ENCODE measurements around the gene B9D2. TPM values are rescaled to one million over a fixed set of nuclear protein-coding genes. Genes with fewer than 3 reads are reported as not detected.

Gene B9D2
- total and polyA plus RNA-seq, 2 of the 4 experiments (the other 2 are of a cell fraction), result 6.1 to 9.7 TPM

DNA sequence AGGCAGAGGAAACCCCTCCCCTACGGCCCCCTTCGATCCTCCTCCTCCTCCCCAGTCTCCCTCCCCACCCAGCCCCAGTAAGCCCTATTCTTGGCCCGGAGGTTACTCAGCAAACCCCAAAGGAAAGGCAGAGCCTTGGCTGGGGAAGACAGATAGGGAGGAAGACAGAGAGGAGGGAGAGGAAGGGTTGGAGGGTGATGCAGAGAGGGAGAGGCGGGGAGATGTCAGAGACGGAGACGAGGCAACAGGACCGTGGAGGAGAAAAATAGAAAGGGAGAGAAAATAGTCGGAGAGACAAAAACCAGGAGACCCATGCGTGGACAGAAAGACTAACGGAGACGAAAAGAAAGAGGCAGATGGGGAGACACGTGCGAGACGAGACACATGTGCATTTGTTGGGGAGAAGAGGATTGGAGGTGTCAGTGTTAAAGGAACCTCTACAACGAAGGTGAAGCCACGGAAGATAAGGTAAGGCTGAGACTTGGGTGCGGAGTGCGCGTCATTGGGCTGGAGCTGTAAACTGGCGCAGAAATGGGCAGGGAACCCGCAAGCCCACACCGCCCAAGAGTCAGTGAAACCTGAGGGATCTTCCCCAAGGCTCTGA is 13.1 kb downstream of the B9D2 start:
- peak overlapping the region; percentile 28 for H3K14ac ChIP-seq (replicated peaks; ENCODE audit: low read depth, low read length)
- no peak overlapping the region for H2BK120ac ChIP-seq (ENCODE audit: low read depth, low read length)
- peak overlapping the region; percentile 84 for H3K9ac ChIP-seq (ENCODE audit: low read depth, low read length)
- H3K23ac ChIP-seq (ENCODE audit: low read depth, low read length), result peak overlapping the region; percentile 20
- H3K56ac ChIP-seq (ENCODE audit: extremely low read depth, insufficient read depth, low read length), result no peak overlapping the region
- dilution Hi-C loops (cut with HindIII; ENCODE audit: low sequenced_read_pairs, unreplicated experiment), result no loop called here
- ChIA-PET CTCF (no interaction called here), POLR2A (ENCODE audit: unreplicated experiment) (interaction anchor here (0.6 kb wide), 1 partner anchor 313 kb away, joined by 7 read pairs; no protein-coding TSS in a partner anchor)
- ATAC-seq (ENCODE audit: low read depth) (no peak), DNase-seq (peak; percentile 21)
- intact Hi-C loops (cut with micrococcal nuclease), result loop anchor here (5.0 kb wide), 2 partner anchors 46 to 89 kb away; partner anchors contain the start of genes BCKDHA, EXOSC5 and HNRNPUL1
- H3K27me3 ChIP-seq (ENCODE audit: control insufficient read depth, insufficient read depth, low read length), result no peaks in the 10 kb centered on the region
- no peak overlapping the region for H4K5ac ChIP-seq (ENCODE audit: low read depth, low read length)
- peaks cover 7% of the 10 kb centered on the region for H3K36me3 ChIP-seq (ENCODE audit: control insufficient read depth, insufficient read depth, low read length)
- in situ Hi-C loops (cut with MboI; ENCODE audit: low sequenced_read_pairs), result no loop called here
- no peak overlapping the region for H2BK20ac ChIP-seq (ENCODE audit: low read depth, low read length)
- H3K79me1 ChIP-seq (ENCODE audit: low read depth in 1 of 2, low read length in 2 of 2), result peaks cover 19 to 67% of the 10 kb centered on the region in 2 experiments; a peak in 3 of 4 replicates
- no peaks in the 10 kb centered on the region for H3K4me1 ChIP-seq (ENCODE audit: control insufficient read depth, insufficient read depth, low read length)
- no peak overlapping the region for H2BK15ac ChIP-seq (ENCODE audit: low read depth, low read length)
- H4K8ac ChIP-seq (ENCODE audit: low read depth in 2 of 2, low read length in 2 of 2), result peak overlapping the region in 1 of 2 experiments; percentile 28; a peak in 1 of 4 replicates
- H3K4me2 ChIP-seq (ENCODE audit: low read depth, low read length), result peak overlapping the region; percentile 98
- peak overlapping the region; percentile 5 for H3K4ac ChIP-seq (ENCODE audit: low read depth, low read length)
- no peaks in the 10 kb centered on the region for H3K9me3 ChIP-seq (ENCODE audit: control insufficient read depth, insufficient read depth, low read length)
- peaks cover 61% of the 10 kb centered on the region for H4K20me1 ChIP-seq (ENCODE audit: insufficient read depth, low read length)
- no peaks in the 10 kb centered on the region for H3K9me1 ChIP-seq (ENCODE audit: insufficient read depth, low read length)
- H3K18ac ChIP-seq (ENCODE audit: low read depth, low read length), result no peak overlapping the region
- peak overlapping the region; percentile 10; the same call in 1 of the 2 replicates for H3K27ac ChIP-seq (ENCODE audit: insufficient read depth, low read length)
- WGBS, 2 experiments (ENCODE audit: extremely low coverage in 2 of 2, insufficient read length in 1 of 2), result 10% methylated on average over 17 of the region's 22 CpGs; no CpG with 5 or more reads in 1 of the 2 experiments
- H4K91ac ChIP-seq (ENCODE audit: insufficient read depth, low read depth, low read length), result peak overlapping the region; percentile 31; the same call in 1 of the 2 replicates
- no peak overlapping the region for H2BK5ac ChIP-seq (ENCODE audit: low read depth, low read length, poor library complexity, severe bottlenecking)
- BruUV-seq (replicated peaks), result no TSS peak
- peak overlapping the region; percentile 33 for H2AK5ac ChIP-seq (ENCODE audit: low read depth, low read length)
- peak overlapping the region; percentile 91 for H2AFZ ChIP-seq (replicated peaks; ENCODE audit: low read length, poor library complexity)
- no peak for TF ChIP-seq NFE2L2 (IDR thresholded peaks at IDR 0.05; ENCODE audit: low read depth, low read length)
- peak; percentile 88; the same call in 1 of the 2 replicates for TF ChIP-seq CHD1 (IDR thresholded peaks at IDR 0.05; ENCODE audit: low read depth, low read length)
- TF ChIP-seq MAFK (IDR thresholded peaks at IDR 0.05; ENCODE audit: low read depth, low read length), result no peak
- no peak for TF ChIP-seq RCOR1 (IDR thresholded peaks at IDR 0.05; ENCODE audit: insufficient replicate concordance, low read length)
- TF ChIP-seq RAD21 (IDR thresholded peaks at IDR 0.05; ENCODE audit: low read length), result no peak
- peak; percentile 94 for TF ChIP-seq MXI1 (IDR thresholded peaks at IDR 0.05; ENCODE audit: borderline replicate concordance, low read depth, low read length)
- TF ChIP-seq, protein P1, sequence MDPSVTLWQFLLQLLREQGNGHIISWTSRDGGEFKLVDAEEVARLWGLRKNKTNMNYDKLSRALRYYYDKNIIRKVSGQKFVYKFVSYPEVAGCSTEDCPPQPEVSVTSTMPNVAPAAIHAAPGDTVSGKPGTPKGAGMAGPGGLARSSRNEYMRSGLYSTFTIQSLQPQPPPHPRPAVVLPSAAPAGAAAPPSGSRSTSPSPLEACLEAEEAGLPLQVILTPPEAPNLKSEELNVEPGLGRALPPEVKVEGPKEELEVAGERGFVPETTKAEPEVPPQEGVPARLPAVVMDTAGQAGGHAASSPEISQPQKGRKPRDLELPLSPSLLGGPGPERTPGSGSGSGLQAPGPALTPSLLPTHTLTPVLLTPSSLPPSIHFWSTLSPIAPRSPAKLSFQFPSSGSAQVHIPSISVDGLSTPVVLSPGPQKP (IDR thresholded peaks at IDR 0.05; ENCODE audit: borderline replicate concordance, low read depth, low read length), result no peak
- TF ChIP-seq MAZ (IDR thresholded peaks at IDR 0.05; ENCODE audit: borderline replicate concordance, low read depth, low read length), result no peak
- TF ChIP-seq, protein P2, sequence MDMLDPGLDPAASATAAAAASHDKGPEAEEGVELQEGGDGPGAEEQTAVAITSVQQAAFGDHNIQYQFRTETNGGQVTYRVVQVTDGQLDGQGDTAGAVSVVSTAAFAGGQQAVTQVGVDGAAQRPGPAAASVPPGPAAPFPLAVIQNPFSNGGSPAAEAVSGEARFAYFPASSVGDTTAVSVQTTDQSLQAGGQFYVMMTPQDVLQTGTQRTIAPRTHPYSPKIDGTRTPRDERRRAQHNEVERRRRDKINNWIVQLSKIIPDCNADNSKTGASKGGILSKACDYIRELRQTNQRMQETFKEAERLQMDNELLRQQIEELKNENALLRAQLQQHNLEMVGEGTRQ (IDR thresholded peaks at IDR 0.05; ENCODE audit: low read depth, low read length), result no peak
- TF ChIP-seq, protein P3, sequence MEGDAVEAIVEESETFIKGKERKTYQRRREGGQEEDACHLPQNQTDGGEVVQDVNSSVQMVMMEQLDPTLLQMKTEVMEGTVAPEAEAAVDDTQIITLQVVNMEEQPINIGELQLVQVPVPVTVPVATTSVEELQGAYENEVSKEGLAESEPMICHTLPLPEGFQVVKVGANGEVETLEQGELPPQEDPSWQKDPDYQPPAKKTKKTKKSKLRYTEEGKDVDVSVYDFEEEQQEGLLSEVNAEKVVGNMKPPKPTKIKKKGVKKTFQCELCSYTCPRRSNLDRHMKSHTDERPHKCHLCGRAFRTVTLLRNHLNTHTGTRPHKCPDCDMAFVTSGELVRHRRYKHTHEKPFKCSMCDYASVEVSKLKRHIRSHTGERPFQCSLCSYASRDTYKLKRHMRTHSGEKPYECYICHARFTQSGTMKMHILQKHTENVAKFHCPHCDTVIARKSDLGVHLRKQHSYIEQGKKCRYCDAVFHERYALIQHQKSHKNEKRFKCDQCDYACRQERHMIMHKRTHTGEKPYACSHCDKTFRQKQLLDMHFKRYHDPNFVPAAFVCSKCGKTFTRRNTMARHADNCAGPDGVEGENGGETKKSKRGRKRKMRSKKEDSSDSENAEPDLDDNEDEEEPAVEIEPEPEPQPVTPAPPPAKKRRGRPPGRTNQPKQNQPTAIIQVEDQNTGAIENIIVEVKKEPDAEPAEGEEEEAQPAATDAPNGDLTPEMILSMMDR (conservative IDR thresholded peaks at IDR 0.05; ENCODE audit: low read depth, low read length), result no peak
- TF ChIP-seq FOS (IDR thresholded peaks at IDR 0.05; ENCODE audit: low read depth, low read length), result no peak
- no peak for TF ChIP-seq RFX5 (IDR thresholded peaks at IDR 0.05; ENCODE audit: low read depth, low read length)
- peak overlapping the region; percentile 98 for H2AK9ac ChIP-seq (replicated peaks; ENCODE audit: low read depth, low read length, poor library complexity)
- peak overlapping the region; percentile 76 for H3K4me3 ChIP-seq (ENCODE audit: insufficient read depth, low read depth, low read length)

Measured in IMR-90 (cell line).